GM12874 (cell line): ENCODE measurements around the gene SRGAP3.

Experiments
- CTCF ChIP-seq: IDR thresholded peaks from 2 replicates; pipeline ENCODE4 v1.5.1; 2011; ENCODE audit warnings: low read depth, mild to moderate bottlenecking, control low read depth, low read length, moderate library complexity; ENCODE audit not compliant: insufficient read depth

SRGAP3 gene

GRCh38 chr3:8931342-8931741 is 318.1 kb downstream of the SRGAP3 start:
- TF ChIP-seq CTCF, result no peak
